ENCODE measurements around the gene TBC1D5.

The TBC1D5 gene

DNA sequence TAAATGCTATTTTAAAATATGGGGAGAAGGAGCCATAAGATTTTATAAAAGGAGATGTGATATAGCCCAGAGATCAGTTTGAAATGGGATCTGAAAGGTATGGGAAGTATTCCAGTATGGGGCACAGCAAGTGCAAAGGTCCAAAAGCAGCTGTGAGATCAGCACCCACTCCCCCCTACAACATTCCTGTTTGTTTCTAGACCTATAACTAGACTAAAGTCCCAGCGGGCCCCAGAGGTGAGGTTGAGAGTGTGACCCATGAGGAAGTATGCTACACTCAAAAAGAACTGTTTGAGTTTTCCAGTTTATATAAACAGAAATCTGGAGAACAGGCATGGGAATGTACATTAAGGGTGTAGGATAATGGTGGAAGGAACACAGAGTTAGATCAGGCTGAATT lies 152.5 kb downstream of the TBC1D5 start:
- DNase-seq (ENCODE audit: low read depth) = no peak

GRCh38 chr3:17588422-17588821 lies 154.0 kb downstream of the TBC1D5 start:
- DNase-seq (ENCODE audit: low read depth) = no peak

GRCh38 chr3:17585394-17586325 lies 156.8 kb downstream of the TBC1D5 start:
- no peak for DNase-seq (ENCODE audit: low read depth)

GRCh38 chr3:17584066-17584465 lies 158.4 kb downstream of the TBC1D5 start:
- no peak for DNase-seq (ENCODE audit: low read depth)

- no peak for DNase-seq (ENCODE audit: low read depth)
These were observed 158.9 kb downstream of the TBC1D5 start for GRCh38 chr3:17583530-17583929.

- DNase-seq (ENCODE audit: low read depth) = no peak
These were observed 160.9 kb downstream of the TBC1D5 start for GRCh38 chr3:17581421-17582080.

DNA sequence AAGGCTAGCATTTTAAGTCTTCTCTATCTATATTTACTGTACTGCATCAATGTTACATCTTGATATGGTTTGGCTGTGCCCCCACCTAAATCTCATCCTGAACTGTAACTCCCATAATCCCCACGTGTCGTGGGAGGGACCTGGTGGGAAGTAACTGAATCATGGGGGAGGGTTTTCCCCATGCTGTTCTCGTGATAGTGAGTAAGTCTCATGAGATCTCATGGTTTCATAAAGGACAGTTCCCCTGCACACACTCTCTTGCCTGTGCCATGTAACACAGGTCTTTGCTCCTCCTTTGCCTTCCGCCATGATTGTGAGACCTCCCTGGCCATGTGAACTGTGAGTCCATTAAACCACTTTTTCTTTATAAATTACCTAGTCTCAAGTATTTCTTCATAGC lies 161.5 kb downstream of the TBC1D5 start:
- DNase-seq (ENCODE audit: low read depth) = no peak

- no peak for DNase-seq (ENCODE audit: low read depth)
These were observed 163.0 kb downstream of the TBC1D5 start for GRCh38 chr3:17579289-17580031.

DNA sequence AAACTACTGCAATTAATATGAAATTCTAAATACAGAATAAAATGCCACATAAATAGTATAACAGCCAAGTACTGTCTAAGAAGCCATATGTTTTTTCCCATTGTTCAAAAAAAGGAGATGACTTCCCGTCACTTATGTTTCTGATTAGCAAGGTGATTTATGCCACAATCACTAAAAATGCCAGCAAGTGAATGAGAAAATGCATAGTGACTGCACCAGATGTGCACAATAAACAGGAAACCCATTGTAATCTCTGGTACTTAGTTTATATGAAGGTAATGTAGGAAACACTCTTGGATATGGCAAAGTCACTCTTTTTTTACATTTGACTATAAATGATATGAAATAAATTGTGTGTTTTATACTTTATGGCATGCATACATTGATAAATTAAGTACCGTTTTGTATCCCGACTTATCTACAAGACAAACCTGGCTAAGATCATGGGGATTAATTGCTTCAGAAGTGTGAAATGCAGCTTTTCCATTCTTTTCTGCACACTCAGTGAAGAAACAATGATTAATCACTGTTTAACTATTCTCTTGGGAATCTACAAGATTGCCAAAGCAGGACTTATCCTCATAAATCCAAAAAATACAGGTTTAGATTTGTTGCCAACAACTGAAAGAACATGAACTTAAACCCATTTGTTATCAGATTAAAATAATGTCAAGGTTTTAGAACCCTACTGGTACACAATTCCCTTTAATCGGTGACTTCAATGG lies 164.5 kb downstream of the TBC1D5 start:
- peak; percentile 5 for DNase-seq (ENCODE audit: low read depth)

DNA sequence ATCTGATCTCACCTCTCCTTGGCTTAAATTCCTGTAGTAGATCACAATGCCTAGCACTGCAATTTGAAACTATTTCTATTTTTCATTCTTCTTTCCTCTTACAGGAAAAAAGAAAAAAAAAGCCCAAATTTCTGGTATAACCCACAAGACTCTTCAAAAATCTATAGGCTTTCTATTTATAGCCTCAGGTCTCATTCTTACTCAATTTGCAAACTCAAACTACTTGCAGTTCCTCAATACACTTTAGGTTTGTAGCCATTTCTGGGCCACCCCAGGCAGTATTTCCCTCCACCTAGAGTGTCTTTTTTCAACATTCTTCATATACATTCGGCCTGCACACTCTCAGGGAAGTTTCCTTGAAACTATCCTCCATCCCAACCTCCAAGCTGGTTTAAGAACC lies 169.0 kb downstream of the TBC1D5 start:
- DNase-seq (ENCODE audit: low read depth) = no peak

GRCh38 chr3:17571686-17572085 lies 170.7 kb downstream of the TBC1D5 start:
- no peak for DNase-seq (ENCODE audit: low read depth)

DNA sequence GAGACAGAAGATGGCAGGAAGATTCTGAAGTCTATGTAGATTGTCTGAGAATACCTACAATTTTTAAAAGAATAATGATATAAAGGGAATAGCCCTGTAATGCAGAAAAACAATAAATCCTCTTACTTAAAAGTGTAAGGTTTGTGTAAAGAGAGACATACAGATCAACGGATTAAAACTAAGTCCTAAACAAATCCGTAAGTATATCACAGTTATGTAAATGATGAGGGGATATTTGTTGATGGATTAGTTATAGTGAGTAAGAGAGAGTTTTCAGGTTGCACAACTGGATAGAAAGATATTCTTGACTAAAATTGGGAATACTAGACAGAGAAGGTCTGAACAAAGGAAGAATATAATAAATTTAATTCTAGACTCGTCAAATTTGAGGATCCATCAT lies 179.6 kb downstream of the TBC1D5 start:
- no peak for DNase-seq (ENCODE audit: low read depth)

DNA sequence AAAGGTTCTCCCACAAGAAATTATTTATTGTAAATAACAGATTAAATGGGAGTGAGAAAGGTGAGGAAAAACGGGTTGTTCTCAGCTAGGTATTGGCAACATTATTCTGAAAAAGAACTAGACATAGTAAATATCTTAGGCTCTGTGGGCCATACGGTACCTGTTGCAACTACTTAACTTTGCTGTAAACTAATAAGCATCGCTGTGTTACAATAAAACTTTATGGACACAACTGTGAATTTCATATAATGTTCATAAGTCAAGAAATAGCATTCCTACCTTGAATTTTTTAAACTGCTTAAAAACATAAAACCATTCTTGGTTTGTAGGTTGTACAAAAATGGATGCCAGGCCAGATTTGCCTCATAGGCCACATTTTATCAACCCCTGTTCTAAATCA lies 183.9 kb downstream of the TBC1D5 start:
- DNase-seq (ENCODE audit: low read depth) = no peak

GRCh38 chr3:17557749-17558463 lies 184.5 kb downstream of the TBC1D5 start:
- DNase-seq (ENCODE audit: low read depth) = no peak

DNA sequence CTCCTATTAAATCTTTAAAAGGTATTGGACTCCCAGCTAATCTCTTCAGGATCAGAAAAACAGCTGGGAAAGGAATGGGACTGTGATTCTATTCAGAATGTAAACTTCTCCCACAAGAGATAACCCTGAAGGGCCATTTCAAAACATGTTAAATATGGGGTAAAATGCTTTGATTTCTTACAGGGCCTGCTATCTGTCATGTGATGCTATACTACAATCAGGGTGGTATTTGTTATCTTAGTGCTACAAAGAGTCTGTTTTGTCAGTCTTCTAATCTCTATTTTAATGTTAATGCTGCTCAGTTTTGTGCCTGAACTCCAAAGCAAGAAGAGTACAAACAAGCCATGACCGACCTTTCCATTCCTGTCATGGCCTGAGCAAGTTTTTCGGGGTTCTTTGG lies 186.9 kb downstream of the TBC1D5 start:
- DNase-seq (ENCODE audit: low read depth) = no peak

- no peak for DNase-seq (ENCODE audit: low read depth)
These were observed 188.4 kb downstream of the TBC1D5 start for GRCh38 chr3:17554078-17554477.

DNA sequence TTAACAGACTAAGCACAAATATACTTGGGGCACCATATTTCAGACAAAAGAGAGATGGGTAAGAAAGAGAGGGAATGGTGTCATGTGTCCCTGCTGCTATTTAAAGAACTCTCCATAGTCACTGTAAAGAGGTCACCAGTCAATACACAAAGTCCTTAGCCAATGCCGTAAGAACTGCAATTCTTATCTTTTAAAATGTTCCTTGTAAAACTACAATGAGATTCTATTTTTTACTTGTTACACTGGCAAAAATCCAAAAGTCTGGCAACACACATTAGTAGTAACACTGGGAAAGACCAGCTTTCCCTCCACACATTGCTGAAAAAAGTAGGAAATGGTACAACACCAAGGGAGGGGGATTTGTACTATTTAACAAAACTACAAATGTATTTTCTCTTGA lies 189.4 kb downstream of the TBC1D5 start:
- no peak for DNase-seq (ENCODE audit: low read depth)

GRCh38 chr3:17552351-17552750 lies 190.1 kb downstream of the TBC1D5 start:
- no peak for DNase-seq (ENCODE audit: low read depth)

DNA sequence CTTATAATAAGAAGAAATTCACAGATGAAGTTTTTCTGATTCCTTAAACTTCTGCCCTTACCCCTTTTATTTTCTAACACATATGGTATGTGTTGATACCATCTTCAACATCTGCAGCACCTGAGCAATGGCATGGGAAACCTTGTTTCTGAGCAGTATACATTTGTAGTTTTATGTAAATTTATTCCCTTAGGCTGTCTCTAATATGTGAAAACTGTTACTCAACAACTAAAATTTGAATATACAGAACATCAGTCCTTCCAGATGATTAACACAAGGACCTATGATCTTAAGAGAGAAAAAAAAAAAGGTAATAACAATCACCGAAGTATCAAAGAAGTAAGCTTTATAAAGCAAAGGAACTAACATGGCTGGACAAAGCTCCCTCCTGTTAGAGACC lies 190.5 kb downstream of the TBC1D5 start:
- DNase-seq (ENCODE audit: low read depth) = no peak

- DNase-seq (ENCODE audit: low read depth) = no peak
These were observed 191.1 kb downstream of the TBC1D5 start for GRCh38 chr3:17551333-17551732.

DNA sequence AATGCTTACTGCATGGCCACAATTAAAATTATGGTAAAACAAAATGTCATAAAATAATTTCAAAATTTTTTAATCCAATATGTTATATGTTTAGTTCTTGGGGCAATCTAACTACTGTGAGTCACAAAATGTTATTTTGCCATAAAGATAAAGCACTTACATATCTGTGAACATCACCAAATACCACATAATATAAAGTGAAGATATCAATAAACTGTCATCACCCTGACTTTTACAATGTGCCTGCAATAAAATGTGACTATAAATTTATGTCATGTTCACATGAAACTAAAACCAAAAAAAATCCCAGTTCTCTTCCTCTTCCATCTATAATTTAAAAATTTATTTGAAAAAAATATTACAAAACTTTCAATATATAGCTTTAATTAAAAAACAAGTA lies 191.8 kb downstream of the TBC1D5 start:
- no peak for DNase-seq (ENCODE audit: low read depth)
